GM19397 (cell line): ENCODE measurements around the gene SLC27A3.
A peak's percentile ranks its signal among the peaks of the same experiment; 100 is the strongest.
"Not testable (repeated sequence)": the region's sequence is repeated elsewhere in the genome, so short reads cannot be mapped to it uniquely, and the experiment has no call there.

Experiments
- ATAC-seq: cut with Tn5 transposase; IDR thresholded peaks from one replicate; pipeline ENCODE4 v1.9.1; 2021; ENCODE audit warnings: mild to moderate bottlenecking, moderate library complexity; ENCODE audit not compliant: unreplicated experiment

SLC27A3 gene

GRCh38 chr1:153760440-153760839 lies 14.8 kb upstream of the SLC27A3 start:
- no peak for ATAC-seq

GRCh38 chr1:153763365-153764225 lies 11.6 kb upstream of the SLC27A3 start:
- no peak for ATAC-seq

GRCh38 chr1:153764310-153764709 lies 10.9 kb upstream of the SLC27A3 start:
- ATAC-seq: no peak

GRCh38 chr1:153766663-153767062 lies 8.5 kb upstream of the SLC27A3 start:
- not testable (repeated sequence) for ATAC-seq

GRCh38 chr1:153767519-153767918 lies 7.7 kb upstream of the SLC27A3 start:
- no peak for ATAC-seq

GRCh38 chr1:153768316-153769181 lies 6.7 kb upstream of the SLC27A3 start:
- ATAC-seq: no peak

- ATAC-seq: no peak
Measured at GRCh38 chr1:153769221-153769620, 6.0 kb upstream of the SLC27A3 start.

GRCh38 chr1:153770797-153771196 lies 4.4 kb upstream of the SLC27A3 start:
- no peak for ATAC-seq

- ATAC-seq: no peak
Measured at GRCh38 chr1:153771261-153771660, 3.9 kb upstream of the SLC27A3 start.

- ATAC-seq: no peak
Measured at GRCh38 chr1:153771841-153772593, 3.2 kb upstream of the SLC27A3 start.

- ATAC-seq: no peak
Measured at GRCh38 chr1:153773096-153773921, 1.9 kb upstream of the SLC27A3 start.

GRCh38 chr1:153774026-153774595 lies 1.1 kb upstream of the SLC27A3 start:
- ATAC-seq: no peak

- ATAC-seq: peak; percentile 56
Measured at GRCh38 chr1:153775458-153776327, 486 bp downstream of the SLC27A3 start.

- no peak for ATAC-seq
Measured at GRCh38 chr1:153776352-153776751, 1.1 kb downstream of the SLC27A3 start.

GRCh38 chr1:153776845-153777370 lies 1.7 kb downstream of the SLC27A3 start:
- ATAC-seq: no peak

GRCh38 chr1:153777648-153778047 lies 2.4 kb downstream of the SLC27A3 start:
- ATAC-seq: no peak

GRCh38 chr1:153778051-153778823 lies 3.0 kb downstream of the SLC27A3 start:
- ATAC-seq: no peak
